IPS-15b (cell line): Measurements from ENCODE around the gene TRAF1.

Experiments used
- H3K27me3 ChIP-seq: one replicate; pipeline ENCODE4 v1.6.1; 2013; ENCODE audit warnings: low read length; ENCODE audit not compliant: control insufficient read depth, insufficient read depth
- H3K36me3 ChIP-seq: one replicate; pipeline ENCODE4 v1.6.1; 2013; ENCODE audit warnings: low read length; ENCODE audit not compliant: control insufficient read depth, insufficient read depth
- H3K4me1 ChIP-seq: one replicate; pipeline ENCODE4 v1.6.1; 2013; ENCODE audit warnings: mild to moderate bottlenecking, low read length; ENCODE audit not compliant: control insufficient read depth, insufficient read depth
- H3K4me3 ChIP-seq: one replicate; pipeline ENCODE4 v1.5.1; 2013; ENCODE audit warnings: low read depth, low read length
- H3K9ac ChIP-seq: one replicate; pipeline ENCODE4 v1.6.1; 2013; ENCODE audit warnings: low read depth, mild to moderate bottlenecking, low read length
- H3K9me3 ChIP-seq: one replicate; pipeline ENCODE4 v1.6.1; 2013; ENCODE audit warnings: mild to moderate bottlenecking, low read length; ENCODE audit not compliant: control insufficient read depth, insufficient read depth

TRAF1 gene

GRCh38 chr9:120911295-120911837 is 15.2 kb downstream of the TRAF1 start:
- no peaks in the 10 kb centered on the region for H3K36me3 ChIP-seq
- no peaks in the 10 kb centered on the region for H3K27me3 ChIP-seq
- H3K4me3 ChIP-seq = no peak overlapping the region
- no peak overlapping the region for H3K9ac ChIP-seq
- H3K4me1 ChIP-seq = peaks cover 8% of the 10 kb centered on the region
- no peaks in the 10 kb centered on the region for H3K9me3 ChIP-seq

GRCh38 chr9:120910643-120911042 is 16.0 kb downstream of the TRAF1 start:
- H3K4me3 ChIP-seq = no peak overlapping the region
- H3K27me3 ChIP-seq = no peaks in the 10 kb centered on the region
- H3K9ac ChIP-seq = no peak overlapping the region
- no peaks in the 10 kb centered on the region for H3K36me3 ChIP-seq
- H3K9me3 ChIP-seq = no peaks in the 10 kb centered on the region
- H3K4me1 ChIP-seq = peaks cover 6% of the 10 kb centered on the region

GRCh38 chr9:120909904-120910303 is 16.7 kb downstream of the TRAF1 start:
- H3K4me1 ChIP-seq = peaks cover 6% of the 10 kb centered on the region
- no peak overlapping the region for H3K4me3 ChIP-seq
- H3K9me3 ChIP-seq = no peaks in the 10 kb centered on the region
- H3K27me3 ChIP-seq = no peaks in the 10 kb centered on the region
- H3K36me3 ChIP-seq = no peaks in the 10 kb centered on the region
- no peak overlapping the region for H3K9ac ChIP-seq

- no peaks in the 10 kb centered on the region for H3K36me3 ChIP-seq
- H3K9ac ChIP-seq = no peak overlapping the region
- no peaks in the 10 kb centered on the region for H3K27me3 ChIP-seq
- H3K4me3 ChIP-seq = no peak overlapping the region
- no peaks in the 10 kb centered on the region for H3K4me1 ChIP-seq
- no peaks in the 10 kb centered on the region for H3K9me3 ChIP-seq
Observed at GRCh38 chr9:120905315-120906164, 21.1 kb downstream of the TRAF1 start.

- no peaks in the 10 kb centered on the region for H3K4me1 ChIP-seq
- H3K4me3 ChIP-seq = no peak overlapping the region
- H3K9ac ChIP-seq = no peak overlapping the region
Observed at GRCh38 chr9:120904978-120905301, 21.7 kb downstream of the TRAF1 start.

GRCh38 chr9:120904061-120904977 is 22.3 kb downstream of the TRAF1 start:
- H3K9ac ChIP-seq = no peak overlapping the region
- no peak overlapping the region for H3K4me3 ChIP-seq
- H3K9me3 ChIP-seq = no peaks in the 10 kb centered on the region
- no peaks in the 10 kb centered on the region for H3K27me3 ChIP-seq
- no peaks in the 10 kb centered on the region for H3K36me3 ChIP-seq
- no peaks in the 10 kb centered on the region for H3K4me1 ChIP-seq

More at GRCh38 chr9:120904978-120905301, 21.7 kb downstream of the TRAF1 start:
- no peaks in the 10 kb centered on the region for H3K36me3 ChIP-seq
- H3K27me3 ChIP-seq = no peaks in the 10 kb centered on the region
- H3K9me3 ChIP-seq = no peaks in the 10 kb centered on the region

- H3K9ac ChIP-seq = no peak overlapping the region
- H3K36me3 ChIP-seq = no peaks in the 10 kb centered on the region
- no peaks in the 10 kb centered on the region for H3K4me1 ChIP-seq
Observed at GRCh38 chr9:120902569-120903535, 23.7 kb downstream of the TRAF1 start.

GRCh38 chr9:120901755-120902568 is 24.6 kb downstream of the TRAF1 start:
- no peak overlapping the region for H3K9ac ChIP-seq
- H3K36me3 ChIP-seq = no peaks in the 10 kb centered on the region
- peaks cover 2% of the 10 kb centered on the region for H3K4me1 ChIP-seq
- no peak overlapping the region for H3K4me3 ChIP-seq
- H3K27me3 ChIP-seq = no peaks in the 10 kb centered on the region
- H3K9me3 ChIP-seq = no peaks in the 10 kb centered on the region

More at GRCh38 chr9:120902569-120903535, 23.7 kb downstream of the TRAF1 start:
- no peaks in the 10 kb centered on the region for H3K27me3 ChIP-seq
- H3K4me3 ChIP-seq = no peak overlapping the region
- no peaks in the 10 kb centered on the region for H3K9me3 ChIP-seq

- Histone ChIP-seq H3K9ac (no peak overlapping the region), H3K9me3 (no peaks in the 10 kb centered on the region), H3K4me1 (peaks cover 2% of the 10 kb centered on the region), H3K36me3 (no peaks in the 10 kb centered on the region), H3K27me3 (no peaks in the 10 kb centered on the region), H3K4me3 (no peak overlapping the region)
Observed at GRCh38 chr9:120900824-120901223, 25.8 kb downstream of the TRAF1 start.

GRCh38 chr9:120899490-120900068 is 27.0 kb downstream of the TRAF1 start:
- H3K4me1 ChIP-seq = peaks cover 2% of the 10 kb centered on the region
- no peak overlapping the region for H3K4me3 ChIP-seq
- peaks cover 5% of the 10 kb centered on the region for H3K27me3 ChIP-seq
- H3K36me3 ChIP-seq = no peaks in the 10 kb centered on the region
- no peak overlapping the region for H3K9ac ChIP-seq
- H3K9me3 ChIP-seq = no peaks in the 10 kb centered on the region
